Stimulated activated naive CD8-positive, alpha-beta T cell treated with anti-CD3 and anti-CD28 coated beads, Interleukin-15, Interleukin-2, amounts not matched to agents 100 U/mL and 50 U/mL, for 24 hours (primary cell): Measurements from ENCODE around the gene TARBP1.
"Not testable (repeated sequence)": the region's sequence is repeated elsewhere in the genome, so short reads cannot be mapped to it uniquely, and the experiment has no call there.

ENCODE experiments used
- ATAC-seq: fragments of 150-1000 bp; cut with Tn5 transposase; one replicate; pipeline ENCODE4 v1.10.0; 2021
- DNase-seq: peaks from one replicate; pipeline ENCODE4 v3.0.0; 2021

The TARBP1 gene

GRCh38 chr1:234433563-234434285 lies 45.3 kb downstream of the TARBP1 start:
- ATAC-seq: no peak
- no peak for DNase-seq

DNA sequence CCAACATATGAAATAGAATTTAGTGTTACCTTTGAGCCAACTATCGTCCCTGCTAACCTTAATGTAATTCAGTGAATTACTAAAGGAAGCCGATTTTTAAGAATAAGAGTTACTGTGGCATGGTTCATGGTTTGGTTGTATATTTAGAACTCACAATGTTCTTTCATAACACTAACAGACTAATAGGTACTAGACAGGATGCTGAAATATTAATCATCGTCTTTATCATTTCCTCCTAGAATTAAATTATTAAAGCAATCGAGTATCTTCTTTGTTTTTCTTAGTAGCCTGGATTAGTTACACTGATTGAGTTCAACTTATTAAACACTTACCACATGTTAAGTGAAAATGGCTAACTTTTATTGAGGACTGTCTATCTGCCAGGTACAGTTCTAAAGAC lies 47.7 kb downstream of the TARBP1 start:
- DNase-seq (no peak), ATAC-seq (no peak)

- no peak for ATAC-seq
- DNase-seq: no peak
Observed at GRCh38 chr1:234430691-234431090, 48.3 kb downstream of the TARBP1 start.

- ATAC-seq (no peak), DNase-seq (no peak)
Observed at GRCh38 chr1:234429434-234429806, 49.6 kb downstream of the TARBP1 start.

- no peak for ATAC-seq
Observed at GRCh38 chr1:234427950-234428646, 50.9 kb downstream of the TARBP1 start.

GRCh38 chr1:234413990-234414389 lies 65.0 kb downstream of the TARBP1 start:
- DNase-seq (no peak), ATAC-seq (no peak)

More at GRCh38 chr1:234427950-234428646, 50.9 kb downstream of the TARBP1 start:
- no peak for DNase-seq

GRCh38 chr1:234413485-234413884 lies 65.5 kb downstream of the TARBP1 start:
- no peak for DNase-seq
- no peak for ATAC-seq

GRCh38 chr1:234412830-234413229 lies 66.1 kb downstream of the TARBP1 start:
- ATAC-seq (no peak), DNase-seq (no peak)

DNA sequence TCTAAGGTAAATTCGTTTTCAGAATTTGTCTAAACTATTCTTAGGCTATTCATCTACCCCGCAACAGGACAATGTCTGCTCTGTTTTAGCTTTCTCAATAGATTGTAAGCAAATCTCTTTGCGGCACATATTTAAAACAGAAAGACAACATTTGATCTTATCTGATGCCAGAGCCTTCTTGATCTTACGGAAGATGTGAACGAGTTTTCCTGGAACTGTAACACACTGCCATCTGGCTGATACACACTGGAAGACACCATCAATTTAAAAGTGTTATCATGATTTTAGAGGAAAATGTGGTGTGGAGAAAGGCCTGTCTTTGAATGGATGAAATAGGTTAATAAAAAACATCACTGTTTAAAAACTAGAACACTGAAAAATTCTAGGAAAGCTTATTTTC lies 69.7 kb downstream of the TARBP1 start:
- no peak for ATAC-seq

DNA sequence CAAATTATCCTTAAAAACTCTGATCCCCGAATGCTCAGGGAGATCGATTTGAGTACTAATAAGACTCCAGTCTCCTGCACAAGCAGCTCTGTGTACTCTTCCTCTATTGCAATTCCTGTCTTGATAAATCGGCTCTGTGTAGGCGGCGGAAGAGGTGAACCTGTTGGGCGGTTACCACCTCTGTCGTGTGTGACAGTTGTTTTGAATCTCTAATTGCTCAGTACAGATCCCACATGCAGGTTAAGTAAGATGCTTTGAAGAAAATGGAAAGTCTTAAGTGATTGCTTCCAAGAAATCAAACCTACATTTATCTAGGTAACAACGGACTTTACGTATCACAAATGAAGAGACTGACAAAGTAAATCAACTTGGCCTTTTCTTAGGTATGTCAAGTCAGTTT lies 70.2 kb downstream of the TARBP1 start:
- no peak for ATAC-seq
- no peak for DNase-seq

More for the DNA sequence above, 69.7 kb downstream of the TARBP1 start:
- no peak for DNase-seq

DNA sequence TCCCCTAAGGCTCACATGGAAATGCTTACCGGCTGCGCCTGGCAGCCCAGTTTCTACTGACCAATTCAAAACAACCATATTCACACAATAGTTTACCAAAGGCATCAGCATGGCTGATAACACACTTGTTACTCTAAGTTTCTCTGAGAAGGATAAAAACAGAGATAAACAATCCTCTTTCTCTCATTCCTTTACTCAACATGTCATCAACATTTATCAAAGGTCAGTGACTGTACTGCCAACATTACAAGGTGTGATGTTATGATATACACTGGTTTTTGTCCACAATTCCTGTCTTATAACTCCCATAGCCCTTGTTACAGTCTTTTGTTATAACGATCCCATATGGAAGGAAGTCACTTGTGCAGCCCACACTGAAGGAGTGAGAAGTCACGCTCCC lies 72.1 kb downstream of the TARBP1 start:
- DNase-seq (no peak), ATAC-seq (no peak)

GRCh38 chr1:234405676-234406075 lies 73.3 kb downstream of the TARBP1 start:
- DNase-seq (no peak), ATAC-seq (no peak)

GRCh38 chr1:234402939-234403338 lies 76.0 kb downstream of the TARBP1 start:
- ATAC-seq: no peak

DNA sequence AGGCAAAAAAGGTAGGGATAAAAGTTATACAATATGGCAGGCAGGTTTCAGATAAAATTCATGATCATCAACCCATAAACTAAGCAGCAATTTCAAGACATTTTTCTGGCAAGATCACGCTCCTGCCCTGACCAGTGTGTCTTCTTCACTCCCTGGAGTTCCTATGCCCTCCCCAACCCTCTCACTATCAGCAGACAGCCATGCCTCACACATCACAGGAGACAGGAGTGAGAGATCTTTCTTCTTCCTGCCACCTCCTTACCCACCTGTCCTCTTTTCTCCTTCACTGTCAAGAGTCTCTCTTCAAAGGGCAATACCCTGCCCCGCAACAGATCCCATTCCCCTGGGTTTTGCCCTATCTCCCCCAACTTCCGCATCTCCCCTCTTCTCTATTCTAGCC lies 77.3 kb downstream of the TARBP1 start:
- DNase-seq (no peak), ATAC-seq (no peak)

More at GRCh38 chr1:234402939-234403338, 76.0 kb downstream of the TARBP1 start:
- DNase-seq: no peak

- DNase-seq (no peak), ATAC-seq (no peak)
Observed at GRCh38 chr1:234400773-234401172, 78.2 kb downstream of the TARBP1 start.

DNA sequence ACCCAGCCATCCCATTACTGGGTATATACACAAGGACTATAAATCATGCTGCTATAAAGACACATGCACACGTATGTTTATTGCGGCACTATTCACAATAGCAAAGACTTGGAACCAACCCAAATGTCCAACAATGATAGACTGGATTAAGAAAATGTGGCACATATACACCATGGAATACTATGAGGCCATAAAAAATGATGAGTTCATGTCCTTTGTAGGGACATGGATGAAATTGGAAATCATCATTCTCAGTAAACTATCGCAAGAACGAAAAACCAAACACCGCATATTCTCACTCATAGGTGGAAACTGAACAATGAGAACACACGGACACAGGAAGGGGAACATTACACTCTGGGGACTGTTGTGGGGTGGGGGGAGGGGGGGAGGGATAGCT lies 79.5 kb downstream of the TARBP1 start:
- DNase-seq, ATAC-seq: not testable (repeated sequence)

DNA sequence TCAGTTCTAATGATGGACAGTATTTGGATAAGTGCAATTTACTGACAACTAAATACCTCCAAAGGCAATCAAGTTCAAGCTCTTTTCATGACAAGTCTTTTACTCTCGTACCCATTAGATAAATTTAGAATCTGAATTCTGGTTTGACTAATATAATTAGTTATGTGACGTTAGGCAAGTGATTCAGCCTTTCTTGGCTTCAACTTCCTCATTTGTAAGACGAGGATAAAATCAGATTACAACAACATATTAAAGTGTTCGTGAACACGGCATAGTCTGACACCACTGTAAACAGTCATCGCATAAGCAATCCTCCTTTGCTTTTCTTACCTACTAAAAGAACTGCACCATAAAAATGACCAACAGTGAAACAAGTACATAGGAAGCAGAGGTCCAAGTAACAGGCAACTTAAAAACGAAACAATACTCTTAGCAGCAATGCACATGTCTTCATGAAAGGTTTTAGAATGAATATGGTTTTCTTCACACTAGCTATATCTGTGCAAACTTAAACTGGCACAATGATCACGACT lies 80.1 kb downstream of the TARBP1 start:
- ATAC-seq (peak; percentile 55), DNase-seq (no peak)

DNA sequence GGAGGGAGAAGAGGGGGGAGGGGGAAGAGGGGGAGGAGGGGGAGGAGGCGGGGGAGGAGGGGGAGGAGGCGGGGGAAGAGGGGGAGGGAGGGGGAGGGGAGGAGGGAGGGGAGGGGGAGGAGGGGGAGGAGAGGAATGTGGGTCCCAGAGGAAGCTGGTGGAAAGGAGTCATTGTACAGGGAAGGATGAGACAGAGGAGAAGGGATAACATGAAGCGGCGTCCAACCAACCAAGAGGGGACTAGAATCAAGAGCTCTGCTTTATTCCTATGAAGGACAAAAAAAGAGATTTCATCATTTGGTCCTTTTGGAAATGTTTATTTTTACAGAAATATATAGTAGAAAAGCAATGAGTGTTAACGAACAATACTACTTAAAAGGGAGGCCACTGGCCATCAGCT lies 81.2 kb downstream of the TARBP1 start:
- ATAC-seq (no peak), DNase-seq (no peak)

- DNase-seq (no peak), ATAC-seq (no peak)
Observed at GRCh38 chr1:234396871-234397270, 82.1 kb downstream of the TARBP1 start.

DNA sequence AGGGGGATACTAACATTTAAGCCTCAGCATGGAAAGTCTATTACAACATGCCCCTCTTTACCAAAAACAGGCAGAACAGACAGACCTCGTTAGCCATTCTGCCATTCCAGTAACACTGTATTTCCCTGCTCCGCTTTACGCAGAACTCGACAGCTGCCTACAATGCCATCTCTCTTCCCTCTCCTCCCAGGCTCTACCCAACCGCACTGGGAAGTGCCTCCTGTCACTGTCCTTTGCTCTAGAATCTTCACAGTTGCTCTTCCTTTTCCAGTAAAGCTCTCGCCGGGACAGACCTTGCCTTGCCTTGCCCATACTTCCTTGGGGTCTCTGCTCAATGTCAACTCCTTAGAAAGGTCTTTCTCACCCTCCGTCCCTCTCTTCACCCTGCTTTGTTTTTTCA lies 82.9 kb downstream of the TARBP1 start:
- ATAC-seq: no peak
- no peak for DNase-seq

DNA sequence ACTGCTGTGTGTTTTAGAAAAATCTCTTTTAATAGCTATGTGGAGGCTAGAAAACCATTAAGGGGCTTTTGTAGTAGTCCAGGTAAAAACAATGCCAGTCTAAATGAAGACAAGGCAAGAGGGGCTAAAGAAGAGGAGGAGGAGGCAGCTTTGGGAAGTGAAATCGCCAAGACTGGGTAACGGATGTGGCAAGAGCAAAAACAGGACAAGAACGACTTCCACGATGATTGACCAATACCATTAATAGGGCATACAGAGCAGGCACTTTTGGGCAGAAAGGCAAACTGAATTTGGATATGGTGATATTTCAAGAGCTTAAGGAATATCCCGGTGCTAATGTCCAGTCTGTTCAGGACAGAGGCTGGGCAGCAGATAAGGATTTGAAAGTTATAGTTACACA lies 83.7 kb downstream of the TARBP1 start:
- ATAC-seq (no peak), DNase-seq (no peak)

DNA sequence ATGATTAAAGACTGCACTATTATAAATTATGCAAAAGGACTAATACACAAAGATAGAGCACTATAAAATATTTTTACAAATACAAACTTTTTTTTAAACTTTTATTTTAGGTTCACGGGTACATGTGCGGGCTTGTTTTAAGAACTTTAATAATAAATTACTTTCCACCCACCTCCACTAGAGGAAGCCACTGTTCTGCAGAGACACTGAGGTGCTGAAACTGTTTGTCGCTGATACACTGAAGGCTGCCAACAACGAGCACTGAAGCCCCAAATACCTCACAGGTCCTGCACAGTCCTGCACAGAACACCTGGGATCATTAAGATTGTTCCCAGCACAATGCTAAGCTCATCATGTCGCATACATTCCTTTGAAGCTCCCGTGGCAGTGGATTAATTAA lies 85.8 kb downstream of the TARBP1 start:
- no peak for ATAC-seq
- no peak for DNase-seq

- ATAC-seq: no peak
- DNase-seq: no peak
Observed at GRCh38 chr1:234388094-234388493, 90.9 kb downstream of the TARBP1 start.

DNA sequence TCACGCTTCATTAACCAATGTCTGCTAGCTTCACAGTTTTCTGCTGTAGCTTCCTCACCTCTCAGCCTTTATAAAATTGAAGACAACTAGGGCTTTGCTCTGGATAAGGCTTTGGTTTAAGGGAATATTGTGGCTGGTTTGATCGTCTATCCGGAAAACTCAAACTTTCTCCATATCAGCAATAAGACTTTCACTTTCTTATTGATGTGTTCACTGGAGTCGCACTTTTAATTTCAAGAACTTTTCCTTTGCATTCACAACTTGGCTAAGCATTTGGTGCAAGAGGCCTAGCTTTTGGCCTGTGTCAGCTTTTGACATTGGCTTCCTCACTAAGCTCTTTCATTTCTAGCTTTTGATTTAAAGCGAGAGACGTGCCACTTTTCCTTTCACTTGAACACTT lies 92.9 kb downstream of the TARBP1 start:
- DNase-seq (no peak), ATAC-seq (no peak)
